IPS-18c (cell line): ENCODE data around the gene EPHB6.

Source experiments
- H3K4me3 ChIP-seq: 2 replicates; pipeline ENCODE4 v1.7.0; 2013; ENCODE audit warnings: low read depth, mild to moderate bottlenecking, low read length, moderate library complexity; ENCODE audit not compliant: insufficient read depth
- H3K9me3 ChIP-seq: one replicate; pipeline ENCODE4 v1.6.1; 2013; ENCODE audit warnings: mild to moderate bottlenecking, low read length, moderate library complexity; ENCODE audit not compliant: control insufficient read depth, insufficient read depth

Gene EPHB6

GRCh38 chr7:142857625-142858024, 2.7 kb downstream of the EPHB6 start:
- H3K4me3 ChIP-seq: no peak overlapping the region

GRCh38 chr7:142859411-142859810, 4.5 kb downstream of the EPHB6 start:
- Histone ChIP-seq H3K9me3 (peaks cover 2% of the 10 kb centered on the region), H3K4me3 (no peak overlapping the region)

More at GRCh38 chr7:142857625-142858024, 2.7 kb downstream of the EPHB6 start:
- H3K9me3 ChIP-seq: no peaks in the 10 kb centered on the region

DNA sequence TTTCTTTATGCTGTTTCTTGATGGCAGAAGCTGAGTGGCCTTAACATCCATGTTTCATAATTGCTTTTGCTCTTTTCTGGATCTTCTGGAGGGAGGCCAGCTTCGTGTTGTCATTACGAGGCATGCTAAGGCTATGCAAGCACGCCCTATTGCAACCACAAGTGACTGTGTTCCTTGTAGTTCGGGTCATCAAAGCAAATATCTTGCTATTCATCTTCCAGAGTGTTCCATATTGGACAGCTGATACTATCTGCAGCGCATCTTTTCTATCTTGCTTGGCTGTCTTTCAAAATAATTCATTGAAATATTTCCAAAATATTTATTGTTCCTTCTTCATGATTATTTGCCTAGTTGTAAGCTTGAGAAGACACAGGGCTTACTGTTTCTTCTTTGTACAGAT, 5.0 kb downstream of the EPHB6 start:
- H3K4me3 ChIP-seq: no peak overlapping the region

DNA sequence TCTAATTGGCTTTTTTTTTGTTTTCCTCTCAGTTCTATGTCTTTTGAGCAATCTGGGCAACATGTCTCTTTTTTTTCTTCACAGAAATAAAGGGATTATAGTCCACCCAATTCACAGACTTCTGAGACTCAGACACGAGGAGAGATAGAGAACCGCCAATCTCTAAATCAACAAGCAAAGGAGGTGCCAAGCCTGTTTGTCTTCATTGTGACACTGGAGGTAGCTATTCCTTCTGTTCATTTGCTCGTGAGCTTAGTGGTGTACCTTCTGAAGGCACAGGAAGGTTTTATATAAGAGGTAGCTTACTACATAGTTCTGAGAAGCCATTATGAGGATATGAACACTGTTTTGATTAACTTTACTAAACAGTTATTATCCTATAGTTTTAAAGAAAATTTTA, 6.1 kb downstream of the EPHB6 start:
- Histone ChIP-seq H3K4me3 (no peak overlapping the region), H3K9me3 (peaks cover 2% of the 10 kb centered on the region)

More for the DNA sequence above, 5.0 kb downstream of the EPHB6 start:
- peaks cover 2% of the 10 kb centered on the region for H3K9me3 ChIP-seq

DNA sequence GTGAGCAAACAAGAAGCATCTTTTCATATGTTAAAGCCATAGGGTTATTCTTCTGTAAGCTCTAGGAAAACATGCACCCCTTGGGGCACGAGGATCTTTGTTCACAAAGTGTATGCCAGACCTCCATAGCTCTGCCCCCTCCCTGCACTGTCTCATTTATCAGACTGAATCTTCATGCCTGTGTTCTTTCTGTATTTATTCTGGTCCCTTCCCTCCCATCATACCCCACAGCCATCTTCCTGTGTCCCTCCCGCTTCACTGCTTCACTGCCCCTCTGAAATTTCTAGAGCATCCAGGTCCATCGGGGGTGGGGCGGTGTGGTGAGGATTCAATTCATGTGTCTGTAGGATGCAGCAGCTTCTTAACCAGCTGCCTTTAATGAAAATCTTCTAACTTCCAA, 7.5 kb downstream of the EPHB6 start:
- Histone ChIP-seq H3K4me3 (no peak overlapping the region), H3K9me3 (peaks cover 2% of the 10 kb centered on the region)

DNA sequence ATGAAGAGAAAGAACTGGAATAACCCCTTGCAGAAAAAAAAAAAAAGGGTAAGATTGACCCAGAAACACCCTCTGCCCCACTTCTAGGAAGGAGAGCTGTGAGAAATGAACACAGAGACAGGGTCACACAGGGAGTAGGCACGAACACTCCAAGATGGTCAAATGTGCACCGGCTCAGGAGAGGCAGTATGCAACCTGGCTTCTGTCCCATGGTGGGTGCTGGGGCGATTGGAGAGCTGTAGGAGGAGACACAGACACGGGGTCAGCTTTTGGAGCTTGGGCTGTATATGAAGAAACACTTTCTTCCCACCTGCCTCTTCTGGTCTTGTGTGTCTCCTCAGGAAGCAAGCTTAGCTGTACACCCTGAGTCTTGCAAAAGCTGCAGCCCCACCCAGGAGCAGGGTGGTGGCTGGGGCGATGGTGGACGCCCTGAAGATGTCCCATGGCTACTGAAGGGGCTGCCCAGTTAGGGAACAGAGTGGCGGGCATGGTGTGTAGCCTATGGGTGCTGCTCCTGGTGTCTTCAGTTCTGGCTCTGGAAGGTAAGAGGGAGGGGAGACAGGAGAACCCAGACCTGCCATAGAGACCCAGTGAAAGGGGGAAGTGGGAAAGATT, 8.0 kb downstream of the EPHB6 start:
- peaks cover 2% of the 10 kb centered on the region for H3K9me3 ChIP-seq

DNA sequence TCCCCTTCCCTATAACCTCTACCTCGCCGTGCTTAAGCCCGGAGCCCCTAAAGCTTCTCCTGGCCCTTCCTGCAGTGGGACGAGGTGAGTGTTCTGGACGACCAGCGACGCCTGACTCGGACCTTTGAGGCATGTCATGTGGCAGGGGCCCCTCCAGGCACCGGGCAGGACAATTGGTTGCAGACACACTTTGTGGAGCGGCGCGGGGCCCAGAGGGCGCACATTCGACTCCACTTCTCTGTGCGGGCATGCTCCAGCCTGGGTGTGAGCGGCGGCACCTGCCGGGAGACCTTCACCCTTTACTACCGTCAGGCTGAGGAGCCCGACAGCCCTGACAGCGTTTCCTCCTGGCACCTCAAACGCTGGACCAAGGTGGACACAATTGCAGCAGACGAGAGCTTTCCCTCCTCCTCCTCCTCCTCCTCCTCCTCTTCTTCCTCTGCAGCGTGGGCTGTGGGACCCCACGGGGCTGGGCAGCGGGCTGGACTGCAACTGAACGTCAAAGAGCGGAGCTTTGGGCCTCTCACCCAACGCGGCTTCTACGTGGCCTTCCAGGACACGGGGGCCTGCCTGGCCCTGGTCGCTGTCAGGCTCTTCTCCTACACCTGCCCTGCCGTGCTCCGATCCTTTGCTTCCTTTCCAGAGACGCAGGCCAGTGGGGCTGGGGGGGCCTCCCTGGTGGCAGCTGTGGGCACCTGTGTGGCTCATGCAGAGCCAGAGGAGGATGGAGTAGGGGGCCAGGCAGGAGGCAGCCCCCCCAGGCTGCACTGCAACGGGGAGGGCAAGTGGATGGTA, 9.2 kb downstream of the EPHB6 start:
- Histone ChIP-seq H3K9me3 (peaks cover 2% of the 10 kb centered on the region), H3K4me3 (no peak overlapping the region)

More for the DNA sequence above, 8.0 kb downstream of the EPHB6 start:
- H3K4me3 ChIP-seq: no peak overlapping the region

DNA sequence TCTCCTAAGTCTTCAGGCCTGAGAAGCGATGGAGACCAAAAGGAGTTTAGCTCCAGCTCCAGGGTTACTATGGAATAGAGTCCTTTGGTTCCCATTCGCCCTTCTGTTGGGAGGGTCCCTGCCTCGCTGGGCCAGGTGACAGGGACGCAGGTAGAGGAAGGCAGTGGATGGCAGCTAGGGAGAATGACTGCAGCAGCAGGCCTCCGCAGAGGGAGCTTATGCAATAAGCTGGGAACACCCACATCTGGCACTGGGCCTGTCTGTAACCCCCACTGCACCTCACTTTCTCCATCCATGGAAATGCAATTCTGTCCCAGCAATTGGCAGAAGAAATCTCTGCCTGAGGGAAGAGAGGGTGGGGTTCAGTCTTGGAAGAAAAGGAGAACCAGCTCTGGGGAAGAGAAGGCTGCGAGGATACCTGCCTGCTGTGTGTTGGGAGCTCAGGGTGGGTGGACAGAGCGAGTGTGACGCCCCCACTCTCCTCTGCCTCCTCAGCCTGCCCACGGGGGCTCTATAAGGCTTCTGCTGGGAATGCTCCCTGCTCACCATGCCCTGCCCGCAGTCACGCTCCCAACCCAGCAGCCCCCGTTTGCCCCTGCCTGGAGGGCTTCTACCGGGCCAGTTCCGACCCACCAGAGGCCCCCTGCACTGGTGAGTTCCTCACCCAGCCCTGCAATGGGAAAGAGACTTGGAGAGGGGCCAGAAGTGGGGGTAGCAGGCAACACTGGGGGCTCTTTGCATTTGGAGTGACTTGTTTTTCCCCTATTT, 10.3 kb downstream of the EPHB6 start:
- no peak overlapping the region for H3K4me3 ChIP-seq
- H3K9me3 ChIP-seq: peaks cover 2% of the 10 kb centered on the region

- H3K4me3 ChIP-seq: no peak overlapping the region
- peaks cover 2% of the 10 kb centered on the region for H3K9me3 ChIP-seq
These were observed 10.9 kb downstream of the EPHB6 start for GRCh38 chr7:142865766-142866165.

DNA sequence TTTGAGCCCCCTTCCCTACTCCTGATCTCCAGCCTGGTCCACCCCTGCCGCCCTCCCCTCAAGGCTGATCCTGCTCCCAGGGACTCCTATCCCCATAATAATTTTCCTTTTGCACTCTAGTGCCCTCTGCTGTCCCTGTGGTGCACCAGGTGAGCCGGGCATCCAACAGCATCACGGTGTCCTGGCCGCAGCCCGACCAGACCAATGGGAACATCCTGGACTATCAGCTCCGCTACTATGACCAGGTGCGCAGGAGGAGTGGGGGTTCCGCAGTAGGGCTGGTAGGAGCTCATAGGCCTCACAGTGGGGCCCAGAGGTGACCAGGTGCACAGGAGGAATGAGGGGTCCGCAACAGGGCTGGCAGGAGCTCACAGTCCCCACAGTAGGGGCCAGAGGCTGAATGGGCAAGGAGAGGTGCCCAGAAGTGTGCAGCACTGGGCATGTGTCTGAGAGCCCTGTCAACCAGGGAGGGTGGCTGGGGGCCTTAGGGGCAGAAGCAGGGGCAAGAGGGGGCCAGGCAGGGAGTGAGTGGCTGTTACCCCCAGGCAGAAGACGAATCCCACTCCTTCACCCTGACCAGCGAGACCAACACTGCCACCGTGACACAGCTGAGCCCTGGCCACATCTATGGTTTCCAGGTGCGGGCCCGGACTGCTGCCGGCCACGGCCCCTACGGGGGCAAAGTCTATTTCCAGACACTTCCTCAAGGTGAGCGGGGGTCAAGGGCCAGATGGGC, 11.7 kb downstream of the EPHB6 start:
- H3K9me3 ChIP-seq: peaks cover 2% of the 10 kb centered on the region
- H3K4me3 ChIP-seq: no peak overlapping the region

DNA sequence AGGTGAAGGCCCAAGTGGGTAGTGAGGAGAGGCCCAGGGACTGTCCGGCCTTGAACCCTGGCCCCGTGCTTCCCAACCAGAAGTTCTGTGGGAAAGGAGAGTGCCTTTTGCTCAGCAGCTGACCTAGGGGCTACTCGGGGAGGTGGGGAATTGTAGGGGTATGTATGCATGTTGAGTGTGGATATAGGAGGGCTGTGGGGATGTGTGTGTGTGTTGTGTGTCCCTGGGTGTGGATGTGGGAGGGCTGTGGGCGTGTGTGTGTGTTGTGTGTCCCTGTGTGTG, 12.2 kb downstream of the EPHB6 start:
- peaks cover 2% of the 10 kb centered on the region for H3K9me3 ChIP-seq

DNA sequence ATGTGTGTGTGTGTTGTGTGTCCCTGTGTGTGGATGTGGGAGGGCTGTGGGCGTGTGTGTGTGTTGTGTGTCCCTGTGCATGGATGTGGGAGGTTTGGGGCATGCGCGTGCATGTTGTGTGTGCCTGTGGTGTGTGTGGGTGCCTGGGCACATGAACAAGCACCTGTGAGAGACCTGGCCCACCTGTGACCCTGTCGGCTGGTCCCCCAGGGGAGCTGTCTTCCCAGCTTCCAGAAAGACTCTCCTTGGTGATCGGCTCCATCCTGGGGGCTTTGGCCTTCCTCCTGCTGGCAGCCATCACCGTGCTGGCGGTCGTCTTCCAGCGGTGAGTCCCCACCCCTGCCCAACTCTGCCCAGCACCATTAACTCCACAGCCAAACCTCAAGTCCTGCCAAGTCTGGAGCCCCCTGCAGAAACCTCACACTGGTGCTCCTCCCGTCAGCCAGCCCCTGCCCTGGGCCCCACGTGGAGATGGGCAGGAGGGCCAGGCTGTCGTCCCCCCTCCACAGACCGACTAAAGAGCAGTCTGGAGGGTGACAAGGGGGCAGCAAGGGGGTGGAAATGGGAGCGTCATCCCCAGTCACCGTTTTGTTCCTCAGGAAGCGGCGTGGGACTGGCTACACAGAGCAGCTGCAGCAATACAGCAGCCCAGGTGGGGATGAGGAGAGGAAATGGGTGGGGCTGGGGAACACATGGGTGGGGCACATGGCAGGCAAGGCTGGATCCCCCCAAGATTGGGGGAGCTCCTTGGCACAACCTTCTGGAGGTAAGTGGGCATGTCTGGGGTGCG, 12.7 kb downstream of the EPHB6 start:
- H3K9me3 ChIP-seq: peaks cover 2% of the 10 kb centered on the region

More for the DNA sequence above, 12.2 kb downstream of the EPHB6 start:
- no peak overlapping the region for H3K4me3 ChIP-seq

GRCh38 chr7:142868188-142868985, 13.5 kb downstream of the EPHB6 start:
- H3K4me3 ChIP-seq: no peak overlapping the region
- peaks cover 2% of the 10 kb centered on the region for H3K9me3 ChIP-seq

More for the DNA sequence above, 12.7 kb downstream of the EPHB6 start:
- H3K4me3 ChIP-seq: no peak overlapping the region

DNA sequence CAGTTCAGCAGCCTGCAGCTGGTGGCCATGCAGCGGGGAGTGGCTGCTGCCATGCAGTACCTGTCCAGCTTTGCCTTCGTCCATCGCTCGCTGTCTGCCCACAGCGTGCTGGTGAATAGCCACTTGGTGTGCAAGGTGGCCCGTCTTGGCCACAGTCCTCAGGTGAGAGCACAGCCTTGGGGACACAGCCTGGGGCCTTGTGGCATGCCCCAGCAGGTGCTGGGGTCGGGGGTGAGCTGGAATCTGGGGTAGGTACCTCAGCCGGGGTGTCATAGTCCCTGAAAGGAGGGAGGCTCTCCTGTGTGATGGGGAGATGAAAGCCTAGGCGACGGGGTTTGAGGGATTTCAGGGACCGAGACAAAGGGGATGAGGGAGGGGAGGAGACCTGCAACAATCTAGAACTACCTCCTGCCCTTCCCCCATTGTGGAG, 14.1 kb downstream of the EPHB6 start:
- no peak overlapping the region for H3K4me3 ChIP-seq
- H3K9me3 ChIP-seq: no peaks in the 10 kb centered on the region

DNA sequence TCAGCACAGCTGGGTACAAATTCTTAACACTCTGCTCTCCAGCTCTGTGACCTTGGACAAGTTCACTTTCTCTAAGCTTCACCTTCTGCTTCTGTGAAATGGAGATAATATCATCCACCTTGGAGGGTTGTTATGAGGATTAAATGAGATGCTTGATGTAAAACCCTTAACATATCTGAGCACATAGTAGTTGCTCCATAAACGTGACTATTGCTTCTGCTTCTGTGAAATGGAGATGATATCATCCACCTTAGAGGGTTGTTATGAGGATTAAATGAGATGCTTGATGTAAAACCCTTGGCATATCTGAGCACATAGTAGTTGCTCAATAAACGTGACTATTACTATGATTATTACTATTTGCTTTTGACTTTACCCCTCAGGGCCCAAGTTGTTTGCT, 14.6 kb downstream of the EPHB6 start:
- H3K9me3 ChIP-seq: no peaks in the 10 kb centered on the region
- no peak overlapping the region for H3K4me3 ChIP-seq

GRCh38 chr7:142870147-142870559, 15.3 kb downstream of the EPHB6 start:
- Histone ChIP-seq H3K4me3 (no peak overlapping the region), H3K9me3 (no peaks in the 10 kb centered on the region)
